ENCODE data around the gene MSLN. TPM values are rescaled to one million over a fixed set of nuclear protein-coding genes. Genes with fewer than 3 reads are reported as not detected.

Gene MSLN
- total and polyA plus RNA-seq, 2 donors (not counting 3 experiments of a cell fraction or from before 2014, with no cell fraction given), result not detected

- POLR2A ChIA-PET, result no interaction called here
- Histone ChIP-seq H3K4me1 (ENCODE audit: control insufficient read depth, extremely low read depth, insufficient read depth, low read length) (peaks cover 24% of the 10 kb centered on the region), H3K9me1 (replicated peaks; ENCODE audit: control insufficient read depth, extremely low read depth, insufficient read depth, low read length) (no peaks in the 10 kb centered on the region), H3K79me2 (ENCODE audit: control insufficient read depth, insufficient read depth, low read length) (no peaks in the 10 kb centered on the region), H3K9ac (replicated peaks; ENCODE audit: extremely low read depth, insufficient read depth, low read length) (no peak overlapping the region), H3K27ac (ENCODE audit: insufficient read depth, low read depth, low read length) (no peak overlapping the region), H3K36me3 (ENCODE audit: control insufficient read depth in 2 of 2, extremely low read depth in 1 of 2, insufficient read depth in 2 of 2, low read length in 2 of 2) (no peaks in the 10 kb centered on the region), H3K4me3 (replicated peaks in 1 of 3; ENCODE audit: insufficient read depth in 1 of 3, low read depth in 1 of 3, low read length in 3 of 3) (no peak overlapping the region), H4K20me1 (replicated peaks; ENCODE audit: control insufficient read depth, extremely low read depth, insufficient read depth, low read length) (no peaks in the 10 kb centered on the region), H3K9me3 (replicated peaks; ENCODE audit: control insufficient read depth, insufficient read depth, low read length) (no peaks in the 10 kb centered on the region), H2AFZ (ENCODE audit: low read depth, low read length) (no peak overlapping the region), H3K4me2 (ENCODE audit: insufficient read depth, low read length) (no peak overlapping the region), H3K27me3 (ENCODE audit: control insufficient read depth in 2 of 2, insufficient read depth in 2 of 2, low read length in 2 of 2) (no peaks in the 10 kb centered on the region)
- TF ChIP-seq POLR2AphosphoS5 (IDR thresholded peaks at IDR 0.05; ENCODE audit: insufficient read depth, low read depth, low read length) (no peak), CTCF (IDR thresholded peaks at IDR 0.05; ENCODE audit: extremely low read depth in 1 of 2, insufficient read depth in 1 of 2, low read depth in 1 of 2, low read length in 2 of 2) (no peak), GATA2 (IDR thresholded peaks at IDR 0.05; ENCODE audit: insufficient read depth, insufficient read length, low read depth, low read length) (no peak), POLR2A (IDR thresholded peaks at IDR 0.05; ENCODE audit: low read depth, low read length) (no peak), JUN (IDR thresholded peaks at IDR 0.05; ENCODE audit: borderline replicate concordance, insufficient read depth, insufficient read length, low read depth) (no peak), EZH2 (IDR thresholded peaks at IDR 0.05; ENCODE audit: borderline replicate concordance, low read depth, low read length, severe bottlenecking) (no peak), FOS (IDR thresholded peaks at IDR 0.05; ENCODE audit: borderline replicate concordance, insufficient read depth, low read length) (no peak), MAX (IDR thresholded peaks at IDR 0.05; ENCODE audit: insufficient read depth, insufficient read length) (no peak)
- CTCF ChIA-PET, result interaction anchor here (1.1 to 1.9 kb wide), 3 partner anchors 11 to 340 kb away, joined by 5 to 11 read pairs (median 7); no protein-coding TSS in a partner anchor
- intact Hi-C loops (cut with micrococcal nuclease), result no loop called here
- dilution Hi-C loops (cut with MboI; ENCODE audit: extremely low pct_ligation_motif_present, low sequenced_read_pairs), result no loop called here
- no peak for DNase-seq (ENCODE audit: low read depth, low spot score)
- BruUV-seq (replicated peaks), result no TSS peak
- no peak for FAIRE-seq
Measured at GRCh38 chr16:717450-718245, 42.9 kb upstream of the MSLN start.

All from endothelial cell of umbilical vein (primary cell).